NCI-H1417 (cell line): Measurements from ENCODE around the gene WBP2NL.

Experiments
- DNase-seq, 3 experiments: peaks; one replicate each; lab custom pipeline; 2025; lab: John Stamatoyannopoulos, UW

WBP2NL gene

GRCh38 chr22:42072606-42073330 is 74.2 kb downstream of the WBP2NL start:
- no peak for DNase-seq

GRCh38 chr22:42073621-42074041 is 75.0 kb downstream of the WBP2NL start:
- DNase-seq, result no peak

GRCh38 chr22:42074132-42074811 is 75.7 kb downstream of the WBP2NL start, which contains the start of gene PHETA2:
Gene PHETA2, plus strand, starts transcription at chr22:42074248. Its CDS starts 3,046 bp downstream, at chr22:42077294.
- DNase-seq, result no peak

GRCh38 chr22:42074846-42075676 is 76.5 kb downstream of the WBP2NL start:
- DNase-seq, result no peak

GRCh38 chr22:42076764-42077485 is 78.3 kb downstream of the WBP2NL start:
- no peak for DNase-seq

GRCh38 chr22:42077486-42078125 is 79.0 kb downstream of the WBP2NL start:
- DNase-seq, result no peak
